HUES6 (cell line): Measurements from ENCODE around the gene NOL4.

ENCODE experiments used
- H3K27ac ChIP-seq: 2 replicates; pipeline ENCODE4 v1.7.0; 2013; ENCODE audit warnings: low read depth, mild to moderate bottlenecking, low read length, inconsistent platforms
- H3K27me3 ChIP-seq: 2 replicates; pipeline ENCODE4 v1.6.1; 2013; ENCODE audit warnings: low read length; ENCODE audit not compliant: control insufficient read depth, insufficient read depth
- H3K36me3 ChIP-seq: 2 replicates; pipeline ENCODE4 v1.6.1; 2013; ENCODE audit warnings: low read length; ENCODE audit not compliant: control insufficient read depth, insufficient read depth
- H3K4me1 ChIP-seq: 2 replicates; pipeline ENCODE4 v1.6.1; 2013; ENCODE audit warnings: low read length; ENCODE audit not compliant: control insufficient read depth, insufficient read depth
- H3K4me3 ChIP-seq: 2 replicates; pipeline ENCODE4 v1.5.1; 2013; ENCODE audit warnings: low read depth, low read length
- H3K9ac ChIP-seq: one replicate; pipeline ENCODE4 v1.6.1; 2013; ENCODE audit warnings: mild to moderate bottlenecking, low read length
- H3K9me3 ChIP-seq: 2 replicates; pipeline ENCODE4 v1.6.1; 2013; ENCODE audit warnings: low read depth, low read length; ENCODE audit not compliant: control insufficient read depth, insufficient read depth

The NOL4 gene

GRCh38 chr18:34223164-34223892 lies 1.4 kb downstream of the NOL4 start:
- peaks cover 17% of the 10 kb centered on the region; the same call in 1 of the 2 replicates for H3K4me1 ChIP-seq

GRCh38 chr18:34222307-34223163 lies 2.2 kb downstream of the NOL4 start:
- Histone ChIP-seq H3K27me3 (peaks cover 89% of the 10 kb centered on the region), H3K9me3 (no peaks in the 10 kb centered on the region), H3K9ac (peak overlapping the region; percentile 38), H3K27ac (no peak overlapping the region), H3K4me3 (peak overlapping the region; percentile 97), H3K36me3 (no peaks in the 10 kb centered on the region), H3K4me1 (peaks cover 17% of the 10 kb centered on the region; the same call in 1 of the 2 replicates)

More at GRCh38 chr18:34223164-34223892, 1.4 kb downstream of the NOL4 start:
- Histone ChIP-seq H3K9me3 (no peaks in the 10 kb centered on the region), H3K27ac (no peak overlapping the region), H3K27me3 (peaks cover 89% of the 10 kb centered on the region), H3K4me3 (peak overlapping the region; percentile 97), H3K9ac (peak overlapping the region; percentile 38), H3K36me3 (no peaks in the 10 kb centered on the region)

DNA sequence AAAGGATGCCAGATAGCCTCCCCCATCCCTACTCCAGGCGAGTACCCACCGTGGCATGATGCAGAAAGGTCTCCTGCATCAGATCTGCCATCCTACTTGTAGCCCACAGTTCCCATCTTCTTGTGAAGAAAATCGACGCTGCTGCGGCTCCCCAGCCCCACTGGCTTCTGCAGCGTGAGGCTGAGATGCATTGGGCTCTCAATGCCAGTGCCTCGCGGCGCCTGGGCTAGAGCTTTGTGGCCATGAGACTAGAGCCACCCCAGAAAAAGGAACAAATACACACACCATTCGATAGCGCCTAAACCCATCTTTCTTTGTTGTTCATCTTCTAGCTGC lies 2.8 kb downstream of the NOL4 start:
- Histone ChIP-seq H3K27ac (no peak overlapping the region), H3K9me3 (no peaks in the 10 kb centered on the region), H3K27me3 (peaks cover 85% of the 10 kb centered on the region), H3K9ac (peak overlapping the region; percentile 38), H3K4me3 (peak overlapping the region; percentile 97), H3K4me1 (peaks cover 17% of the 10 kb centered on the region; the same call in 1 of the 2 replicates), H3K36me3 (no peaks in the 10 kb centered on the region)

DNA sequence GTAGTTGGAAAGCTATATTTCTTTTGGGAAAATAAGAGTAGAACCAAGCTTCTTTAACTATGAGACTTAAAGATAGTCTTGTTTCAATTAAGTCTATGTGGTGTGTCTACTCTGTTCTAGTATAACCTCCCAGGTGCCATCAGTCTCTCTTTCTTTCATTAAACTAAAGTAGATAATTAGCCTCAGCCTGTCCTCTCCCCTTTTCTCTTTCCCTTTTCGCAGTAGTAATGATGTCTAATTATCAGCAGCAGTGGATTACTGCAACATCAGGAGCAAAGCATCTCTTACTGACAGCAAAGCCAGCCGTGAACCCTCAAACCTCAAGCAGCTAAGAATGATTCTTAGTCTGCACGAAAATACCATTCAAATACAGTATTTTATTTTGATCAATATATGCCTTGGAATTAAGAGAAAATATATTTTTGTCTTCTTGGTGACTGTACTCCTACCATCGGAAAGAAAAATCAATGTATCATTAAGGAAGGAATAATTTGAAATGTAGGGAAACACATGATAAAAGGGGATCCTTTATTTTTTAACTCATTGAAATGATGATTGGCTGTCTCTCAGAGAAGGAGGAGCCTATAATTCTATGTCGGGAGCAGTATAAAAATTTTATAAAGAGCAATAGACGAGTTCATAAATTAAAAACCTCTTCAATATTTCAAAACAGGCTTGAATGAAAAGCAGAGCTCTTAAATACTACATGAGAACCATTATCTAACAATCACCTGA lies 4.5 kb downstream of the NOL4 start:
- Histone ChIP-seq H3K27me3 (peaks cover 71% of the 10 kb centered on the region), H3K4me1 (peaks cover 17% of the 10 kb centered on the region; the same call in 1 of the 2 replicates), H3K9ac (no peak overlapping the region), H3K9me3 (no peaks in the 10 kb centered on the region), H3K4me3 (no peak overlapping the region), H3K36me3 (no peaks in the 10 kb centered on the region), H3K27ac (no peak overlapping the region)

GRCh38 chr18:34219651-34220050 lies 5.1 kb downstream of the NOL4 start:
- Histone ChIP-seq H3K36me3 (no peaks in the 10 kb centered on the region), H3K27me3 (peaks cover 67% of the 10 kb centered on the region), H3K4me3 (no peak overlapping the region), H3K9ac (no peak overlapping the region), H3K27ac (no peak overlapping the region), H3K9me3 (no peaks in the 10 kb centered on the region), H3K4me1 (peaks cover 17% of the 10 kb centered on the region; the same call in 1 of the 2 replicates)

DNA sequence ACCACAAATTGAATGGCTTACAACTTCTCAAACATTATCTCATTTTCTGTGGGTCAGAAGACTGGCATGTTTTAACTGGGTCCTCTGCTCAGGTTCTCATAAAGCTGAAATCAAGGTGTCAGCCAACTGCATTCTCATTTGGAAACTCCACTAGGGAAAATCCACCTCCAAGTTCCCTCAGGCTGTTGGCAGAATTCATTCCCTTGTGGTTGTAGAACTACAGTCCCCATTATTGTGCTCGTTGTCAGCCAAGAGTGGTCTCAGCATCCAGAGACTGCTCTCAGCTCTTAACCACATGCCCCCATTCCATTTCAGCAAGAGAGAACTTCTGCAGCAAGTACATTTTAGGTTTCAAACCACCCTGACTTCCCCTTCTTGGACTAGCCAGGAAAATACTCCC lies 12.2 kb downstream of the NOL4 start:
- no peaks in the 10 kb centered on the region for H3K4me1 ChIP-seq
- H3K36me3 ChIP-seq = no peaks in the 10 kb centered on the region
- H3K27me3 ChIP-seq = peaks cover 3% of the 10 kb centered on the region; the same call in 1 of the 2 replicates
- H3K9me3 ChIP-seq = no peaks in the 10 kb centered on the region
- no peak overlapping the region for H3K4me3 ChIP-seq
- no peak overlapping the region for H3K9ac ChIP-seq
- H3K27ac ChIP-seq = no peak overlapping the region

DNA sequence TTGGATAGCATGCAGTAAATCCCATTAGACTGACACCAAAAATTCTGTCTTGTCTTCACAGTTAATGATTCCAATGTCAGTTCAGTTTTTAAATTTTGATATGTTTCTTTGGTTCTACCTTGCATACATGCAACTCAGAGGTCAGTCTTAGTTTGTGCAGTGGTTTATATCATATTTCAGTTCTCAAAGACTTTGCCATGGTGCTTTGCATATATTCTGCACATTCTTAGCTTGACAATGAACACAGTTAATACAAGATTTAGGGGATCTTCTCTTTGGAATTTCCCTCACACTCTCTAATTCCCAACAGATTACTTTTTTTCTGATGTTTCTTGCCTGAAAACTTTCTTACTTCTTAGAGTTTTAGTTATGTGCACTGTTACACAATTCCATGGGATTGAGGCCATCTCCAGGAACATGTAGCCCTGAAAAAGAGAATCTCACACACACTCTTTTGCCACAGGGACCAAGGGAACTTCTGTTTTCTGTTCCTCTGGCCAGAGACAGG lies 17.3 kb downstream of the NOL4 start:
- no peaks in the 10 kb centered on the region for H3K9me3 ChIP-seq
- H3K4me1 ChIP-seq = no peaks in the 10 kb centered on the region
- no peak overlapping the region for H3K27ac ChIP-seq
- no peak overlapping the region for H3K9ac ChIP-seq
- H3K27me3 ChIP-seq = 0 out of 2 replicates have a peak, but pooled peaks cover 2% of the 10 kb centered on the region
- no peak overlapping the region for H3K4me3 ChIP-seq
- H3K36me3 ChIP-seq = no peaks in the 10 kb centered on the region

GRCh38 chr18:34203866-34204265 lies 20.8 kb downstream of the NOL4 start:
- Histone ChIP-seq H3K4me3 (no peak overlapping the region), H3K9ac (no peak overlapping the region), H3K27ac (no peak overlapping the region), H3K36me3 (no peaks in the 10 kb centered on the region), H3K4me1 (no peaks in the 10 kb centered on the region), H3K27me3 (0 out of 2 replicates have a peak, but pooled peaks cover 2% of the 10 kb centered on the region), H3K9me3 (no peaks in the 10 kb centered on the region)

DNA sequence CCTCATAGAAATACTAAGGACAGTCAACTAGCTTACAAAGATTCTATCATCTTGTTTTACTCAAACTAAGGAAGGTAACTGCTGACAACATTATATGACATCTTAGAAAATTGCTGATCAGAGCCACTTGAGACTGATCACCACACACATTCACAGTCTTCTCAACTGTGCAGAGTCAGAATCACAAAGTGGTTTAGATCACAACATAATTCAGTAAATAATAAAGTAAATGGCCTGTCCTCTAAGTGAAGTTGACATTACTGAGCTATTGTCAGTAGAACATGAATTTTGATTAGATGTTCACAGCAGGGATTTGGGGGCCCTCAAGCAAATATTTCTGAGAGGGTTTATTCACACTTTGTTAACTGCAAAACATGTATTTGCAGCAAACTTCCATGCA lies 28.5 kb downstream of the NOL4 start:
- H3K4me1 ChIP-seq = no peaks in the 10 kb centered on the region
- no peaks in the 10 kb centered on the region for H3K36me3 ChIP-seq
- H3K27me3 ChIP-seq = no peaks in the 10 kb centered on the region
- no peak overlapping the region for H3K4me3 ChIP-seq
- no peak overlapping the region for H3K9ac ChIP-seq
- no peaks in the 10 kb centered on the region for H3K9me3 ChIP-seq
- no peak overlapping the region for H3K27ac ChIP-seq

GRCh38 chr18:34194239-34194638 lies 30.5 kb downstream of the NOL4 start:
- H3K9me3 ChIP-seq = no peaks in the 10 kb centered on the region
- no peak overlapping the region for H3K4me3 ChIP-seq
- H3K27ac ChIP-seq = no peak overlapping the region
- H3K36me3 ChIP-seq = no peaks in the 10 kb centered on the region
- no peak overlapping the region for H3K9ac ChIP-seq
- H3K27me3 ChIP-seq = no peaks in the 10 kb centered on the region
- H3K4me1 ChIP-seq = no peaks in the 10 kb centered on the region
